NB4 (cell line): Measurements from ENCODE around the gene PDCD11.

Experiments
- DNase-seq: peaks from one replicate; pipeline ENCODE4 v3.0.0; 2010; ENCODE audit warnings: low read depth
- H3K4me3 ChIP-seq: one replicate; pipeline ENCODE4 v1.5.1; 2011; ENCODE audit warnings: mild to moderate bottlenecking, low read depth, low read length, moderate library complexity
- MAX ChIP-seq: IDR thresholded peaks from 2 replicates; pipeline ENCODE4 v1.6.1; 2011; ENCODE audit warnings: low read depth, low read length
- MYC ChIP-seq: IDR thresholded peaks from 2 replicates; pipeline ENCODE4 v1.6.1; 2011; ENCODE audit warnings: low read depth, low read length
- POLR2A ChIP-seq: IDR thresholded peaks from 2 replicates; pipeline ENCODE4 v1.6.1; 2011; ENCODE audit warnings: mild to moderate bottlenecking; ENCODE audit not compliant: insufficient read length; ENCODE audit errors: extremely low read depth
- TF ChIP-seq, protein P1 (sequence below): IDR thresholded peaks from one replicate; pipeline ENCODE4 v1.5.1; 2012; ENCODE audit warnings: low read depth, low read length

Gene PDCD11

DNA sequence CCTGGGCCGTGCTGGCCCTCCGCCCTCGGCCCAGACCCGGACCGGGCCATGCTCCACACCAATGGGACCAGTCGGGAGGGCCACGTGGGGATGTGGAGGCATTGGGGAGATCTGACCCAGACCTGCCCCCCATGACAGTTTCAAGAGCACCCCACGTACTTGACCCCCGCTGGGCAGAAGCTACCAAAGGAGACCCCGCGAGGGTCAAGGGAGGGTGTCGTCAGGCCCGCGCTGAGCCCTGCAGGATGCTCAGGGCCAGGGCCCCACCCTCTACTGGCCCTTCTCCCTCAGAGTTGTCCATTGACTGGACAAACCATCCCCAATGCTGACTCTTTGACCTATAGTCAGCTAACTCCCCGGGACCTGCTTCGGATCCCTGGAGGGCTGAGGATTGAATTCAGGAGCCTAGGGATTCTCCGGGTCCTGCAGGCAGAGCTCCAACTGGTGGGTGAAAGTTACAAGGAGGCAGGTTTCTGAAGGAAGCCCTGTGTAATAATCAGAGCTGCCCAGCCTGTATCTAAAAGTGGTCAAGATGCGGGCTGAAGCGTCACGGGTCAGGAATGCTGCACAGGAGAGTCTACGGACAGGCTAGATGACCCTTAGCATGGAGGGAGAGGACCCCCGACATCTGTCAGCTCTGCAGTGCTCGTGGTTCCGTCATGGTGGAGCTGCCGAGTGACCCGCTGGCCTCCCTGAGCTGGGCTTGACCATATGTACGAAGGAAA, 56.2 kb downstream of the PDCD11 start:
- no peak overlapping the region for H3K4me3 ChIP-seq
- TF ChIP-seq POLR2A (no peak), MYC (no peak), MAX (no peak)
- TF ChIP-seq, protein P1, sequence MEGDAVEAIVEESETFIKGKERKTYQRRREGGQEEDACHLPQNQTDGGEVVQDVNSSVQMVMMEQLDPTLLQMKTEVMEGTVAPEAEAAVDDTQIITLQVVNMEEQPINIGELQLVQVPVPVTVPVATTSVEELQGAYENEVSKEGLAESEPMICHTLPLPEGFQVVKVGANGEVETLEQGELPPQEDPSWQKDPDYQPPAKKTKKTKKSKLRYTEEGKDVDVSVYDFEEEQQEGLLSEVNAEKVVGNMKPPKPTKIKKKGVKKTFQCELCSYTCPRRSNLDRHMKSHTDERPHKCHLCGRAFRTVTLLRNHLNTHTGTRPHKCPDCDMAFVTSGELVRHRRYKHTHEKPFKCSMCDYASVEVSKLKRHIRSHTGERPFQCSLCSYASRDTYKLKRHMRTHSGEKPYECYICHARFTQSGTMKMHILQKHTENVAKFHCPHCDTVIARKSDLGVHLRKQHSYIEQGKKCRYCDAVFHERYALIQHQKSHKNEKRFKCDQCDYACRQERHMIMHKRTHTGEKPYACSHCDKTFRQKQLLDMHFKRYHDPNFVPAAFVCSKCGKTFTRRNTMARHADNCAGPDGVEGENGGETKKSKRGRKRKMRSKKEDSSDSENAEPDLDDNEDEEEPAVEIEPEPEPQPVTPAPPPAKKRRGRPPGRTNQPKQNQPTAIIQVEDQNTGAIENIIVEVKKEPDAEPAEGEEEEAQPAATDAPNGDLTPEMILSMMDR = no peak
- DNase-seq = no peak

DNA sequence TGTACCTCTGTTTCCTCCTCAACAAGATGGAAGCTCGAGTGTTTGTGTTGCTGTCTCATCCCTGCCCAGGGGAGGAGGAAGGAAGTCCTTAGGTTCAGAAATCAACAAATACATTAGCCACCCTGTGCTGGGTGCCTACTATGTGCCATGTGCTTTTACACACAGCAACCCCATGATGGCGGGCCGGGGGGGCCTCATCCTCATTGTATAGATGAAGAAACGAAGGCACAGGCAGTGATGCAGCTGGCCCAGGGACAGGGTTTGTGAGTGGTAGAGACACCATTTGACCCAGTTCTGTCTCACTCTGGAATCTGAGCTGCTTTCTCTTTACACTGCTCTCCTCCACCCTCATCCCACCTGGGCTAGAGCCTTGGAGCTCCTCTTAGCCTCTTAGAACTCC, 57.6 kb downstream of the PDCD11 start:
- DNase-seq = no peak
- TF ChIP-seq POLR2A (no peak), MAX (0 out of 2 replicates have a peak, but pooled peaks have one; percentile 37)
- H3K4me3 ChIP-seq = no peak overlapping the region

DNA sequence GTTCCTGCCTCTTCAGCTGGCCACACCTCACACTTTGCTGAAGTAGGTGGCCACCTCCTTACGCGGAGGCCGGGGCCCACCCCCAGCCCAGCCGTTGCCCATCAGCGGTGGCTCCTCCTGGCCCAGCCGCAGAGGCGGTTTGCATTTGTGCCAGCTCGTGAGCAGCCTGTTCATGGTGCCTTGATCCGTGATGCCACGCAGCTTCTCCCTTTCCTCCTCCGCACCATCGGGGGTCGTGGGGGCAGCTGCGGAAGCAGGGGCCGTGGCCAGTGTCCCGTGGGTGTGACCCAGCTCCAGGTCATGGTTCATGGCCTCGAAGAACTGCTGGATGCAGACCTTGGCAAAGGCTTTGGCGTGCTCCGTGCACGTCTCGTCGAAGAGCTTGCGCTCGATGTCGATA, 58.8 kb downstream of the PDCD11 start:
- DNase-seq = no peak
- TF ChIP-seq, protein P1 = no peak
- TF ChIP-seq POLR2A (no peak), MYC (no peak), MAX (no peak)
- no peak overlapping the region for H3K4me3 ChIP-seq

DNA sequence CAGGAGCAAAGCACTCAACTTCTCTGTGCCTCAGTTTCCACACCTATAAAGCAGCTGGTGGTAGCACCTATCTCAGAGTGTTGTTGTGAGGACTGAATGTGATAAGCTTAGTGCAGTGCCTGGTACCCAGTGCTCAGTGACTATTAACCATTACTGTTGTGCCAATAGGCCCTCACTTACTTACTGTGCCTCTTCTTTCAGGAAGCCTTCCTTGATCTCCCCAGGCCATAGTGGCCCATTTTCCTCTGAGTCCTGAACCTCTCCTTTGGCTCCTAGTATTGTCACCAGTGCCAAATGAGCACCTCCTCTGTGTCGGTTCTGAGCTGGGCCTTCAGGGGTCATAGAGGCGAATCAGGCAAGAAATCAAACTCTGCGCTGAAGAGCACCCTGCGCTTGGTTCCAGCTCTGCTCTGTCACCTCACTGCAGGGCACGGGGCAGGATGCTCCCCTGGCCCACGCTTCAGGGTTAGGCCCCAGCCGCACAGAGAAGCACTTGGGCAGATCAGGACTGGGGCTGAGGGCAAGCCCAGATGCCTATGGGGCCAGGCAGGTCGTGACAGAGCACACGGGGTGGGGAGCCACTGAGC, 59.7 kb downstream of the PDCD11 start:
- TF ChIP-seq, protein P1 = no peak
- TF ChIP-seq MAX (no peak), POLR2A (no peak), MYC (no peak)
- no peak for DNase-seq

GRCh38 chr10:103457176-103457712, 60.8 kb downstream of the PDCD11 start:
- no peak for TF ChIP-seq POLR2A
- TF ChIP-seq, protein P1 = no peak
- no peak for TF ChIP-seq MYC
- no peak for TF ChIP-seq MAX
- DNase-seq = no peak
- no peak overlapping the region for H3K4me3 ChIP-seq

More for the DNA sequence above, 59.7 kb downstream of the PDCD11 start:
- no peak overlapping the region for H3K4me3 ChIP-seq

GRCh38 chr10:103457896-103458583, 61.6 kb downstream of the PDCD11 start:
- no peak for DNase-seq
- no peak overlapping the region for H3K4me3 ChIP-seq
- TF ChIP-seq, protein P1 = no peak
